ENCODE measurements around the gene TMBIM1.

The TMBIM1 gene

GRCh38 chr2:218262237-218262600 lies 30.1 kb downstream of the TMBIM1 start (continued):
- no peak for TF ChIP-seq BCL6B (tag by site-specific recombination; IDR thresholded peaks at IDR 0.05)
- TF ChIP-seq OSR2 (tag by site-specific recombination; IDR thresholded peaks at IDR 0.05) = no peak
- no peak for TF ChIP-seq ZNF398 (tag by site-specific recombination; IDR thresholded peaks at IDR 0.05)

GRCh38 chr2:218261423-218262236 lies 30.7 kb downstream of the TMBIM1 start:
- TF ChIP-seq ZNF214 (tag by site-specific recombination; IDR thresholded peaks at IDR 0.05; ENCODE audit: borderline replicate concordance) (no peak), ZBTB44 (tag by site-specific recombination; IDR thresholded peaks at IDR 0.05) (no peak), BCL11B (tag by site-specific recombination; IDR thresholded peaks at IDR 0.05; ENCODE audit: low read depth) (no peak), SCRT2 (tag by site-specific recombination; IDR thresholded peaks at IDR 0.05) (peak; percentile 12; the same call in 1 of the 2 replicates), KLF1 (tag by site-specific recombination; IDR thresholded peaks at IDR 0.05) (no peak), BCL11A (tag by site-specific recombination; IDR thresholded peaks at IDR 0.05; ENCODE audit: low read depth) (no peak), ZNF677 (tag by site-specific recombination; IDR thresholded peaks at IDR 0.05) (no peak), ZNF211 (tag by site-specific recombination; IDR thresholded peaks at IDR 0.05; ENCODE audit: low read depth) (no peak)
- Histone ChIP-seq H3K27ac (ENCODE audit: extremely low read depth, low read depth, low read length) (no peak overlapping the region), H3K4me3 (ENCODE audit: low read depth, low read length) (no peak overlapping the region), H3K4me1 (ENCODE audit: control insufficient read depth, insufficient read depth, low read length) (no peaks in the 10 kb centered on the region; the same call in 1 of the 2 replicates), H3K36me3 (ENCODE audit: control insufficient read depth in 2 of 2, insufficient read depth in 1 of 2, low read length in 2 of 2) (peaks cover 5 to 48% of the 10 kb centered on the region in 2 experiments; a peak in 2 of 3 replicates), H3K9me3 (ENCODE audit: control insufficient read depth, insufficient read depth, low read depth, low read length) (no peaks in the 10 kb centered on the region)
- ChIA-PET POLR2A (interaction anchor here (2.8 kb wide), 1 partner anchor 8 kb away, joined by 9 read pairs; the partner anchor contains the start of genes AAMP and PNKD), CTCF (interaction anchor here (0.7 to 1.0 kb wide), 3 partner anchors 10 to 92 kb away, joined by 3 to 4 read pairs (median 3); no protein-coding TSS in a partner anchor)

- H3K4me3 ChIP-seq (ENCODE audit: low read depth, low read length) = no peak within 1 kb of the TSS
- CTCF ChIA-PET = no interaction called here
- peaks cover 9 to 45% of the 10 kb centered on the region in 2 experiments; a peak in 2 of 3 replicates for H3K36me3 ChIP-seq (ENCODE audit: control insufficient read depth in 2 of 2, insufficient read depth in 1 of 2, low read length in 2 of 2)
- no peaks in the 10 kb centered on the region; the same call in 1 of the 2 replicates for H3K4me1 ChIP-seq (ENCODE audit: control insufficient read depth, insufficient read depth, low read length)
- no peaks in the 10 kb centered on the region for H3K9me3 ChIP-seq (ENCODE audit: control insufficient read depth, insufficient read depth, low read depth, low read length)
- H3K27ac ChIP-seq (ENCODE audit: extremely low read depth, low read depth, low read length) = no peak within 1 kb of the TSS
- POLR2A ChIA-PET = interaction anchor here (2.8 kb wide), 1 partner anchor 9 kb away, joined by 9 read pairs; the partner anchor contains the start of genes AAMP and PNKD
- 0 out of 2 replicates have a peak, but pooled peaks have one; percentile 8 for TF ChIP-seq KLF1 (tag by site-specific recombination; IDR thresholded peaks at IDR 0.05)
- 0 out of 2 replicates have a peak, but pooled peaks have one; percentile 34 for TF ChIP-seq CTCF (tag by site-specific recombination; IDR thresholded peaks at IDR 0.05)
- TF ChIP-seq PRDM10 (tag by site-specific recombination; IDR thresholded peaks at IDR 0.05) = peak; percentile 55
- peak; percentile 40; the same call in 1 of the 2 replicates for TF ChIP-seq SP2 (tag by site-specific recombination; IDR thresholded peaks at IDR 0.05)
- TF ChIP-seq ZNF626 (tag by site-specific recombination; IDR thresholded peaks at IDR 0.05) = no peak
- TF ChIP-seq ZNF580 (tag by site-specific recombination; IDR thresholded peaks at IDR 0.05) = no peak
- TF ChIP-seq GLI2 (tag by site-specific recombination; IDR thresholded peaks at IDR 0.05; ENCODE audit: borderline replicate concordance, low read depth) = no peak
Measured at GRCh38 chr2:218260742-218261422, 31.4 kb downstream of the TMBIM1 start, which contains the start of gene GPBAR1. Gene GPBAR1 (plus strand): TSS chr2:218261015. CDS start chr2:218262725, 1,710 bp downstream.
